Activated naive CD4-positive, alpha-beta T cell treated with anti-CD3 and anti-CD28 coated beads, Interleukin-2, amount 10 ng/mL, durations not matched to agents 7 days and 5 days (primary cell): ENCODE results near the gene LIG1.

ENCODE experiments used
- CTCF ChIA-PET: fragments of 350-600 bp; sonication (Branson Sonifier 250); formaldehyde crosslinking; loops from one replicate; lab custom pipeline; 2021; ENCODE audit warnings: antibody characterized with exemption; lab: Charles Lee
- DNase-seq: peaks from one replicate; pipeline ENCODE4 v3.0.0-alpha.2; 2020
- H3K27ac Mint-ChIP-seq: one replicate; pipeline ENCODE4 v1.8.0; 2021; ENCODE audit warnings: mild to moderate bottlenecking, moderate library complexity, mixed read lengths
- H3K27me3 Mint-ChIP-seq: one replicate; pipeline ENCODE4 v1.8.0; 2021; ENCODE audit warnings: mild to moderate bottlenecking, mixed read lengths
- H3K36me3 Mint-ChIP-seq: one replicate; pipeline ENCODE4 v1.8.0; 2021; ENCODE audit warnings: mixed read lengths
- H3K4me1 Mint-ChIP-seq: one replicate; pipeline ENCODE4 v1.8.0; 2021; ENCODE audit warnings: mixed read lengths
- H3K4me3 Mint-ChIP-seq: one replicate; pipeline ENCODE4 v1.8.0; 2021; ENCODE audit warnings: mild to moderate bottlenecking, moderate library complexity, mixed read lengths
- H3K9me3 Mint-ChIP-seq: one replicate; pipeline ENCODE4 v1.8.0; 2021; ENCODE audit warnings: mixed read lengths

Gene LIG1

GRCh38 chr19:48169939-48170803 is at the start of gene LIG1, which contains the start of gene ZSWIM9:
LIG1 (minus strand) TSS chr19:48170344; CDS start chr19:48165566, 4,778 bp downstream.
ZSWIM9 (plus strand) TSS chr19:48170680; CDS start chr19:48171803, 1,123 bp downstream.
- peak within 1 kb of the TSS; percentile 99 for H3K27ac Mint-ChIP-seq
- H3K4me3 Mint-ChIP-seq, result peak within 1 kb of the TSS; percentile 100
- H3K4me1 Mint-ChIP-seq, result peaks cover 51% of the 10 kb centered on the region
- peaks cover 28% of the 10 kb centered on the region for H3K36me3 Mint-ChIP-seq
- peak; percentile 94 for DNase-seq
- no peaks in the 10 kb centered on the region for H3K9me3 Mint-ChIP-seq
- H3K27me3 Mint-ChIP-seq, result no peaks in the 10 kb centered on the region
- CTCF ChIA-PET, result interaction anchor here (1.0 kb wide), 1 partner anchor 25 kb away, joined by 3 read pairs; no protein-coding TSS in a partner anchor

- Mint-ChIP-seq H3K27ac (no peak overlapping the region), H3K36me3 (peaks cover 64% of the 10 kb centered on the region), H3K9me3 (no peaks in the 10 kb centered on the region), H3K4me3 (no peak overlapping the region), H3K4me1 (no peaks in the 10 kb centered on the region), H3K27me3 (no peaks in the 10 kb centered on the region)
- no peak for DNase-seq
- CTCF ChIA-PET, result interaction anchor here (0.9 to 2.2 kb wide), 3 partner anchors 15 to 95 kb away, joined by 3 to 7 read pairs (median 5); no protein-coding TSS in a partner anchor
These were observed 48.9 kb upstream of the LIG1 start for GRCh38 chr19:48218997-48219396.

DNA sequence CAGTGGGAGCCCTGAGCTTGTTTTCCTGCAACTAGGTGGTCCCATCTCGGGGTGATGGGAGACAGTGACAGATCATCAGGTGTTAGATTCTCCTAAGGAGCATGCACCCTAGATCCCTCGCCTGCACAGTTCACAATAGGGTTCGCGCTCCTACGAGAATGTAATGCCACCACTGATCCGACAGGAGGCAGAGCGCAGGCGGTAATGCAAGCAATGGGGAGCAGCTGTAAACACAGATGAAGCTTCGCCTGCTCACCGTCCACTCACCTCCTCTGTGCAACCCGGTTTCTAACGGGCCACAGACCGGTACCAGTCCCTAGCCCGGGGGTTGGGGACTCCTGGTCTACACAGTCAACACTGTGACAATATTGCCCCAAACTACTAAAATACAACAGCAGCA is 46.8 kb upstream of the LIG1 start:
- CTCF ChIA-PET, result interaction anchor here (0.8 kb wide), 1 partner anchor 18 kb away, joined by 3 read pairs; no protein-coding TSS in a partner anchor
- Mint-ChIP-seq H3K27ac (no peak overlapping the region), H3K27me3 (no peaks in the 10 kb centered on the region), H3K4me1 (no peaks in the 10 kb centered on the region), H3K9me3 (no peaks in the 10 kb centered on the region), H3K4me3 (no peak overlapping the region), H3K36me3 (peaks cover 61% of the 10 kb centered on the region)
- DNase-seq, result no peak

DNA sequence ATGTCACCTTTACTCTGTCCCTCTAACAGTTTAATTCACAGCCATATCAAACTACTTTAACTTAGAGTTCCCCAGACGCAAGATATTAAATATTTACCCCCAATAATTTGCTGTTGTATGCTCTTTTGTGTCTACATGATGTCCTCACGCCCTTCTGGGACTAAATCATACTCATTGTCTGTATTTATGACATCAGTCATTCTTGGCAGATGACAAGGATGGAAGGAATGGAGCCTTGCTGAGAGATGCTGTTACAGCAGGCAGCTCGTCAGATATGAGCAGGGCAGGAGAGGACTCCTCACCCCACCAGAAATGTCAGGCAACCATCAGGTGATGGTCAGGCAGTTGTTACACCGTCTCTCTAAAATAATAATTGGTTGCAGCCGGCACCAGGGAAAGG is 43.8 kb upstream of the LIG1 start:
- no peak for DNase-seq
- Mint-ChIP-seq H3K36me3 (peaks cover 61% of the 10 kb centered on the region), H3K9me3 (no peaks in the 10 kb centered on the region), H3K4me3 (no peak overlapping the region), H3K4me1 (peaks cover 9% of the 10 kb centered on the region), H3K27me3 (no peaks in the 10 kb centered on the region), H3K27ac (no peak overlapping the region)
- CTCF ChIA-PET, result interaction anchor here (0.8 kb wide), 1 partner anchor 48 kb away, joined by 3 read pairs; no protein-coding TSS in a partner anchor

GRCh38 chr19:48210005-48210404 is 39.9 kb upstream of the LIG1 start:
- peak overlapping the region; percentile 6 for H3K4me3 Mint-ChIP-seq
- CTCF ChIA-PET, result interaction anchor here (1.2 kb wide), 1 partner anchor 16 kb away, joined by 3 read pairs; no protein-coding TSS in a partner anchor
- H3K9me3 Mint-ChIP-seq, result no peaks in the 10 kb centered on the region
- peak overlapping the region; percentile 50 for H3K27ac Mint-ChIP-seq
- H3K36me3 Mint-ChIP-seq, result peaks cover 45% of the 10 kb centered on the region
- no peaks in the 10 kb centered on the region for H3K27me3 Mint-ChIP-seq
- peaks cover 26% of the 10 kb centered on the region for H3K4me1 Mint-ChIP-seq
- DNase-seq, result no peak

- CTCF ChIA-PET, result no interaction called here
- H3K4me3 Mint-ChIP-seq, result no peak overlapping the region
- no peaks in the 10 kb centered on the region for H3K9me3 Mint-ChIP-seq
- H3K4me1 Mint-ChIP-seq, result peaks cover 30% of the 10 kb centered on the region
- H3K36me3 Mint-ChIP-seq, result peaks cover 27% of the 10 kb centered on the region
- H3K27me3 Mint-ChIP-seq, result no peaks in the 10 kb centered on the region
- no peak for DNase-seq
- peak overlapping the region; percentile 24 for H3K27ac Mint-ChIP-seq
These were observed 36.4 kb upstream of the LIG1 start for GRCh38 chr19:48206397-48207093.

DNA sequence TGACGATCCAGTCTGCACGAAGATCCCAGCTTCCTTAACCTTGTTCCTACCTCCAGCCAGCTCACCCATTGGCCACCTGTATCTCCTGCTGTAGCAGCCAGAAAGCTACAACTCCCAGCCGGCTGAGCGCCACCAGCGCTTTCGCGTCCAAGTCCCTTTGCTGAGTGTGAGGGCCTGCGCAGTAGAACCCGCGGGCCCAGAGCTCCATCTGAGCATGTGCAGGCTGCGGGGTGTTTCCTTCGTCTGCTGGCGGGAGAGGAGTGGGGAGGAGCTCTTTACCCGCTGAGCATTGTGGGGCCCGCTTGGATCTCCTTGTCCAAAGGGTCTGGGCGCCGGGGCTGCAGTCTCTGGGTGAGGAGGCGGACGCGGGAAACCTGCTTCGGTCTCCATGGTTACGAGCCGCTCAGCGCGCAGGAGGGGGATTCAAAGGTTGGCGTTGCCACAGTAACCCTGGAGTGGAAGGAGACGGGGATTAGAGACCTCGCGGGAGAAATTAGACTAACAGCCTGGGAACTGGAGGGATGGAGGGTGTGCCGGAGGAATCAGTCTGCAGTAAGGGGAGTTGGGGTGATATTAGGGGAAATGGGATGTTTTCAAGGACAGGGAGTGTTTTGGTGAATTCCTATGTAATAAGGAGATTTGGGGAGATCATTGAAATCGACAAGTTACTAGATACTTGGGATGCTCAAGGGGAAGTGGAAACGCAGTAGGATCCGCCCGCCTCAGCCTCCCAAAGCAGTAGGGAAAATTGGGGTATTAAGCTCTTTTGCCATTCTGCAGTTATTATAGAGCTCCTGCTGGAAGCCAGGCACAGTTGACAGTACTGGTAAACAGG is 33.9 kb upstream of the LIG1 start:
- Mint-ChIP-seq H3K4me3 (no peak overlapping the region), H3K27me3 (no peaks in the 10 kb centered on the region), H3K27ac (no peak overlapping the region), H3K4me1 (peaks cover 23% of the 10 kb centered on the region), H3K9me3 (no peaks in the 10 kb centered on the region), H3K36me3 (peaks cover 15% of the 10 kb centered on the region)
- DNase-seq, result peak; percentile 95
- CTCF ChIA-PET, result interaction anchor here (0.6 to 2.9 kb wide), 10 partner anchors 9 to 240 kb away, joined by 3 to 19 read pairs (median 4); no protein-coding TSS in a partner anchor

DNA sequence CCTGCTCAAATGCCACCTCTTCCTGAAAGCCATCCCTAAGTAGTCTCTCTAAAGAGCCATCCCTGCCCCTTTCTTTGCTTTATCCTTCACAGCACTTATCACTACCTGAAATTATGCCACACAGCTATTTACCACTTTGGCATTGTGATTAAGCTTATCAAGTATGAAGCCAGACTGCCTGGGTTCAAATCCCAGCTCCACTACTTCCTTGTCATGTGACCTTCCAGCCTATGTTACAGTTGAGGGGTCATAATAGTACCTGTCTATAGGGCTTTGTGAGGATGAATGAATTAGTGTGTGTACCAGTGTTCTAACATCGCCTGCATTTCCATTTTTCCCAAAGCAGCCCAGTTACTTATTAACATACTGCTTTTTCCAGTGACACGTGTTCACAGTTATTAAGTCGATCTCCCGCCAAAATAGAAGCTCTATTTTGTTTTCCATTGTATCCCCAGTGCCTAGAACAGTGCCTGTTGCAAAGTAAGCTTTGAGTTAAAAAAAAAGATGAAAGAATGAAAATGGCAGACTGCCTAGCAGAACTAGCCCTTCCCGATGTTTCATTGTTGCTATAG is 33.2 kb upstream of the LIG1 start:
- no peak for DNase-seq
- H3K4me1 Mint-ChIP-seq, result peaks cover 21% of the 10 kb centered on the region

DNA sequence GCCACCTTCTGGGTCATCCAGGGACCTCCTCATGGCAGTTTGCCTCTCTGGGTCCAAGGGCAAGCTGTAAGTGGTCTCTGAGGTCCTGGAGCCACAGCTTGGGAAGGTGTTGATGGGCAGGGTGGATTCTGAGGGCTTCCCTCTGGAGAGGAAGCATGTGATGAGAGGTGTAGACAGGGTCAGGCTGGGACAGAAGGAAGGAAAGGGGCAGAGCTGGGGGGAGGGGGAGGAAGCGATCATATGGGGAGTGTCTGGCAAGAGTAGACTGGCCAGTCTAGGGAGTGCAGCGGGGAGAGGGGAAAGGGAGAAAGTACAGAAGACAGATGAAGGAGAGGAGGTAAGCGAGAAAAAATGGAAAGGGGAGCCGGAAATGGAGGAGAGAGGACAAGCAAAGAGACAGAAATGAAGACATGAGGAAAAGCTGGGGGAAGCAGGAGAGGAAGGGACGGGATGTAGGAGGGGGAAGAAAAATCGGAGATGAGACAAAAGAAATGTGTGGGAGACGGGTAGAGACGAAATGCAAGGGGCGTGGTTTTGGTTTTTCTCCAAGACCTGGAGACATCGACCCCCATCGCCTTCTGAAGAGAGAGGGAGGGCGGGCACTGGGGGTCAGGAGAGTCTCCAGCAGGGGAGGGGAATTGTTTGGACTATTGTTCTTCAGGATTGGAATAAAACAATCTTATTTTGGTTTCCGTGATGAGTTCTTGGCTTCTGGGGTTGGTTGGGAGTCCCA is 27.0 kb upstream of the LIG1 start:
- no peak for DNase-seq
- CTCF ChIA-PET, result no interaction called here

More for the DNA sequence above, 33.2 kb upstream of the LIG1 start:
- Mint-ChIP-seq H3K27ac (no peak overlapping the region), H3K9me3 (no peaks in the 10 kb centered on the region), H3K36me3 (peaks cover 14% of the 10 kb centered on the region), H3K4me3 (no peak overlapping the region), H3K27me3 (no peaks in the 10 kb centered on the region)
- CTCF ChIA-PET, result interaction anchor here (0.7 to 2.9 kb wide), 11 partner anchors 9 to 65 kb away, joined by 3 to 19 read pairs (median 4); no protein-coding TSS in a partner anchor

DNA sequence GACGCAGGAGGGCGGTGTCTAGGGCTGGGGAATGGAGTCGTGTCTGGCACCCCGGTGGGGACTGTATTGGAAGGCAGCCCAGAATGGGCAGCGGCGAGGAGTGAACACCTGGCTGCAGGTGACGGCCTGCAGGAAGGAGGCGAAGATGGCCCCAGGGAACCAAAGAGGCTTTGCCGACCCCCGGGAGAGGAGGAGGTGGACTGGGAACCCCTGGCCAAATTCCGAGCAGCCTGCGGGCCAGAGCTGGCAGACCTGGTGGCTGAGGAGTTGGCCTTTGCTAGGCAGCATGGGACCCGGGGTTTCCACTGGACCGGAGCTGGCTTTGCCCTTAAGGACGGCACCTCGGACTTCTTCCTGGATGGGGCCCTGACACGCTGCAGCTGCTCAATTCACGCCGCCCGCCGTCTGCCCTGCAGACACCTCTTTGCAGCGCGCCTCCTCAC is 26.2 kb upstream of the LIG1 start:
- H3K4me3 Mint-ChIP-seq, result no peak overlapping the region
- CTCF ChIA-PET, result no interaction called here
- H3K36me3 Mint-ChIP-seq, result peaks cover 12% of the 10 kb centered on the region
- DNase-seq, result no peak
- no peaks in the 10 kb centered on the region for H3K9me3 Mint-ChIP-seq
- peaks cover 10% of the 10 kb centered on the region for H3K4me1 Mint-ChIP-seq
- H3K27ac Mint-ChIP-seq, result no peak overlapping the region
- peaks cover 29% of the 10 kb centered on the region for H3K27me3 Mint-ChIP-seq

More for the DNA sequence above, 27.0 kb upstream of the LIG1 start:
- Mint-ChIP-seq H3K4me1 (peaks cover 14% of the 10 kb centered on the region), H3K27ac (no peak overlapping the region), H3K9me3 (no peaks in the 10 kb centered on the region), H3K36me3 (peaks cover 8% of the 10 kb centered on the region), H3K4me3 (no peak overlapping the region), H3K27me3 (peaks cover 29% of the 10 kb centered on the region)

GRCh38 chr19:48194844-48195830 is 25.0 kb upstream of the LIG1 start:
- Mint-ChIP-seq H3K36me3 (peaks cover 19% of the 10 kb centered on the region), H3K27me3 (peaks cover 29% of the 10 kb centered on the region), H3K4me3 (no peak overlapping the region), H3K9me3 (no peaks in the 10 kb centered on the region), H3K27ac (peak overlapping the region; percentile 55), H3K4me1 (peaks cover 16% of the 10 kb centered on the region)
- no peak for DNase-seq
- CTCF ChIA-PET, result interaction anchor here (0.7 to 1.9 kb wide), 7 partner anchors 8 to 92 kb away, joined by 3 to 12 read pairs (median 5); no protein-coding TSS in a partner anchor
